ENCODE data around the gene LINC01488.

Gene LINC01488

DNA sequence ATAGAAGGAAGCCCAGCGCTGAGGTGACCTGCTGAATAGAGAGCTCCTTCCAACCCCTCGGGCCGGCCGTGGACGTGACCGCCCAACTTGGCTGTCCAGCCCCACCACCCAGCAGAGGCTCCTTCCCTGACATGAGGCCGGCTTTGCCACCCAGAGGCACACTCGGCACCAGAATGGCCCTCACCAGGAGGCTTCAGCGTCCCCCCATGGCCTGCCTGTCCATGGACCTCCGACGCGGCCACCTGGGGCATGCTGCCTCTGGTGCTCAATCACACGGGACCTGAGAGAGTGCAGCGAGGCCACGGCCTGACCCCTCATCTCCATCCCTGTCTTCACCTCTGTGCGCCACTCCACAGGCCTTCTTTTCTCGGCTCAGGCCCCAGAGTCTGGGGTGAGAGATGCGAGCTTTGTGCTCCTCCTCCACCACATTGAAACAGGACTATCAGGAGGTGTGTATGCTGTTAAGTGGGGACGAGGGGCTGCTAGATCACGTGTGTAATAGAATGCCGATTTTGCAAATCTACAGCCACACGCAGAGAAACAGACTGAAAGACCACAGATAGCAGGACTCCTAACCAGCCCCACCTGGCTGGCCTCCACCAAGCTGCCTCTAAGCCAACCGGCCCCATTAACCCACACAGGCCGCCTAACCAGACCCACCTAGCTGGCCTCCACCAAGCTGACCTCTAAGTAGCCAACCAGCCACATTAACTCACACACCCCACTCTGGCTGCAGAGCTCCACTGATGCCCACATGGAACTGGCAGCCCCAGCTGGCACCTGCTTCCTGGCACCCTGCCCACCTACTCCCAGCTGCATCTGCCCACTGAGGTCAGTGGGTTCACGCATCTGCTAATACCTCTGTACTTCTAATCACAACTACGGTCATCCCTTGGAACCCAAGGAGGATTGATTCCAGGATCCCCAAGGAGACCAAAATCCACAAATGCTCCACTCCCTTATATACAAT, 20.7 kb downstream of the LINC01488 start:
- TF ChIP-seq, protein P1, sequence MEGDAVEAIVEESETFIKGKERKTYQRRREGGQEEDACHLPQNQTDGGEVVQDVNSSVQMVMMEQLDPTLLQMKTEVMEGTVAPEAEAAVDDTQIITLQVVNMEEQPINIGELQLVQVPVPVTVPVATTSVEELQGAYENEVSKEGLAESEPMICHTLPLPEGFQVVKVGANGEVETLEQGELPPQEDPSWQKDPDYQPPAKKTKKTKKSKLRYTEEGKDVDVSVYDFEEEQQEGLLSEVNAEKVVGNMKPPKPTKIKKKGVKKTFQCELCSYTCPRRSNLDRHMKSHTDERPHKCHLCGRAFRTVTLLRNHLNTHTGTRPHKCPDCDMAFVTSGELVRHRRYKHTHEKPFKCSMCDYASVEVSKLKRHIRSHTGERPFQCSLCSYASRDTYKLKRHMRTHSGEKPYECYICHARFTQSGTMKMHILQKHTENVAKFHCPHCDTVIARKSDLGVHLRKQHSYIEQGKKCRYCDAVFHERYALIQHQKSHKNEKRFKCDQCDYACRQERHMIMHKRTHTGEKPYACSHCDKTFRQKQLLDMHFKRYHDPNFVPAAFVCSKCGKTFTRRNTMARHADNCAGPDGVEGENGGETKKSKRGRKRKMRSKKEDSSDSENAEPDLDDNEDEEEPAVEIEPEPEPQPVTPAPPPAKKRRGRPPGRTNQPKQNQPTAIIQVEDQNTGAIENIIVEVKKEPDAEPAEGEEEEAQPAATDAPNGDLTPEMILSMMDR (IDR thresholded peaks at IDR 0.05; ENCODE audit: insufficient read depth, low read length, poor library complexity, severe bottlenecking): no peak
- TF ChIP-seq EZH2phosphoT487 (conservative IDR thresholded peaks at IDR 0.05; ENCODE audit: low read length): no peak
- no peaks in the 10 kb centered on the region for H3K9me3 ChIP-seq (ENCODE audit: insufficient read depth, low read length)
- no peaks in the 10 kb centered on the region for H3K36me3 ChIP-seq (ENCODE audit: low read length)
- no peaks in the 10 kb centered on the region for H3K9me2 ChIP-seq (replicated peaks; ENCODE audit: insufficient read depth, low read length)
- no peak overlapping the region for H3K27ac ChIP-seq (ENCODE audit: low read depth, low read length)
- H3K27me3 ChIP-seq (ENCODE audit: low read length): no peaks in the 10 kb centered on the region
- no peak overlapping the region for H3K4me2 ChIP-seq (ENCODE audit: low read depth, low read length, poor library complexity, severe bottlenecking)
- no peaks in the 10 kb centered on the region for H4K20me1 ChIP-seq (ENCODE audit: low read depth, low read length)
- H3K4me3 ChIP-seq (ENCODE audit: insufficient read depth, low read length, poor library complexity, severe bottlenecking): no peak overlapping the region
- no peak overlapping the region for H3K9ac ChIP-seq (ENCODE audit: low read length)
- H2AFZ ChIP-seq (ENCODE audit: low read depth, low read length, severe bottlenecking): no peak overlapping the region
- H3K79me2 ChIP-seq (ENCODE audit: insufficient read depth, low read length): no peaks in the 10 kb centered on the region
- H3F3A ChIP-seq (ENCODE audit: insufficient read depth): no peaks in the 10 kb centered on the region

DNA sequence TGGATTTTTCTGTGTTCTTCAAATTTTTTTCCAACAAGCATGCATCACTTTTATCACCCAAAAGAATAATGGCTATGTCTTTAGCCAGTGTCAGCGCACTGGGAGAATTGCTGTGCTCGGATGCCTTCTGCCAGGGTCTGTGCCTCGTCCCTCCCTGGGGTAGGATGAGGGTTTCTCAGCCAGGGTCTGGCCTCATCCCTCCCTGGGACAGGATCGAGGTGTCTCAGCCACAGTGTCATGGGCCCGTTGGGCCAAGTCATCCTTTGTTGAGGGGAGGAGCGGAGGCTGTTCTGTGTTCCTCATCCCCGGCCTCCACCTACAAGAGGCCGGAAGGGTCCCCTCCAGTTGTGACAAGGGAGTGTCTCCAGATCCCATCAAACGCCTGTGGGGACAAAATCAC, 22.7 kb downstream of the LINC01488 start:
- TF ChIP-seq EZH2phosphoT487 (conservative IDR thresholded peaks at IDR 0.05; ENCODE audit: low read length): no peak
- TF ChIP-seq, protein P1 (IDR thresholded peaks at IDR 0.05; ENCODE audit: insufficient read depth, low read length, poor library complexity, severe bottlenecking): no peak
- Histone ChIP-seq H3K4me3 (ENCODE audit: insufficient read depth, low read length, poor library complexity, severe bottlenecking) (no peak overlapping the region), H3K9me2 (replicated peaks; ENCODE audit: insufficient read depth, low read length) (no peaks in the 10 kb centered on the region), H3K4me2 (ENCODE audit: low read depth, low read length, poor library complexity, severe bottlenecking) (no peak overlapping the region), H3K27ac (ENCODE audit: low read depth, low read length) (no peak overlapping the region), H3K9me3 (ENCODE audit: insufficient read depth, low read length) (no peaks in the 10 kb centered on the region), H3K9ac (ENCODE audit: low read length) (no peak overlapping the region), H2AFZ (ENCODE audit: low read depth, low read length, severe bottlenecking) (no peak overlapping the region), H3K79me2 (ENCODE audit: insufficient read depth, low read length) (no peaks in the 10 kb centered on the region), H3K36me3 (ENCODE audit: low read length) (no peaks in the 10 kb centered on the region), H3F3A (ENCODE audit: insufficient read depth) (no peaks in the 10 kb centered on the region), H3K27me3 (ENCODE audit: low read length) (no peaks in the 10 kb centered on the region), H4K20me1 (ENCODE audit: low read depth, low read length) (no peaks in the 10 kb centered on the region)

DNA sequence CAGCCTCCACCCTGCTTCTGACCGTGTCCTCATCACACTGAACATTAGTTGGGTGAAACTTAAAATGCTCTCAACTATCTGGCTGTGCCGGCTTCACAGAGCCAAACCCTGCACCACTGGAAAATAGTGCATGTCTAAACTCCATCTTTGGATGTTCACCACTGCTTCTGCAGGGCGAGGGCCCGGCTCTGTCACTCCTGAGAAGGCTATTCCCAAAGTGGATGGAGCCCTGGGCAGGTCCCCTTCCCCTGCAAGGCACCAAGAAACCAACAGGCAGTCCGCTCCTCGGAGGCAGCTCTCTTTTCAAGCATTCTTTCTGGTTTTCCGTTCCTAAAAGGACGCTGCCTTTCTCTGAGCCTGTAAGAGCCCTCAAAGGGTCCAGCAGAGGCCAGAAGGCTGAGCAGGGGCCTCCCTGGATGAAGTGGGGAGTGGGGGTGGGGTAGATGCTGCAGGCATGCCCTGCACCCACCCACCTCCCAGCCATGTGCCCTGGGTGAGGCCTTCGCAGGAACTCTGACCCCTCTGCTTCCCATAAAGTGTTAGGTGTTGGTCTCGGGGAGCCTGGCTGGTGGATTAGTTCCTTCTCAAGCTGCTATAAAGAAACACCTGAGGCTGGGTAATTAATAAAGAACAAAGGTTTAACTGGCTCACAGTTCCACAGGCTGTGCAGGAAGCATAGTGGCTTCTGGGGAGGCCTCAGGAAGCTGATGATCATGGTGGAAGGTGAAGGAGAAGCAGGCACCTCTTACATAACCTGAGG, 23.3 kb downstream of the LINC01488 start:
- Histone ChIP-seq H3F3A (ENCODE audit: insufficient read depth) (no peaks in the 10 kb centered on the region), H2AFZ (ENCODE audit: low read depth, low read length, severe bottlenecking) (no peak overlapping the region), H3K79me2 (ENCODE audit: insufficient read depth, low read length) (no peaks in the 10 kb centered on the region), H3K27me3 (ENCODE audit: low read length) (no peaks in the 10 kb centered on the region), H3K9ac (ENCODE audit: low read length) (no peak overlapping the region), H3K36me3 (ENCODE audit: low read length) (no peaks in the 10 kb centered on the region), H4K20me1 (ENCODE audit: low read depth, low read length) (no peaks in the 10 kb centered on the region), H3K4me2 (ENCODE audit: low read depth, low read length, poor library complexity, severe bottlenecking) (no peak overlapping the region), H3K27ac (ENCODE audit: low read depth, low read length) (no peak overlapping the region), H3K9me2 (replicated peaks; ENCODE audit: insufficient read depth, low read length) (no peaks in the 10 kb centered on the region), H3K9me3 (ENCODE audit: insufficient read depth, low read length) (no peaks in the 10 kb centered on the region), H3K4me3 (ENCODE audit: insufficient read depth, low read length, poor library complexity, severe bottlenecking) (no peak overlapping the region)
- TF ChIP-seq, protein P1 (IDR thresholded peaks at IDR 0.05; ENCODE audit: insufficient read depth, low read length, poor library complexity, severe bottlenecking): no peak
- TF ChIP-seq EZH2phosphoT487 (conservative IDR thresholded peaks at IDR 0.05; ENCODE audit: low read length): no peak

Data from SU-DHL-6 (cell line).